ENCODE measurements around the gene LRP1. TPM values are rescaled to one million over a fixed set of nuclear protein-coding genes. Genes with fewer than 3 reads are reported as not detected.

Gene LRP1
- polyA plus RNA-seq, 3 donors: 60.9 to 106 (median 84.0) TPM

DNA sequence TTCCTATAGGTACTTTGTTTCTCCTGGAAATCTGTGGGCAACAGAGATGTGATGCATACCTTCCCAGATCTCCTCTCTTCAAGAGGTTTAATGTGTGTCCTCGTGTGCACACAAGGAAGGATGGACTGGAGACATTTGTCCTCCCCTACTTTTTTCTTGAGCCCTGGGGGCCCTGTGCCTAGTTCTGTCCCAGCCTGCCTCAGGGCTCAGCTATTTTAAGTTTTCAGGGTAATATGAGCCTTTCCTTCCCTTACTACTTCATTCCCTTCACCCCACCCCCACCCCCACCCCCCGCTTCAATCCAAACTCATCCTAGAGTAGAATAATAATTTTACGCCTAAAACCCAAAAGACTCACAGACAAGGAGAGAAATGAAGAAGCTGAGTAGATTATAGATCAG, 122.3 kb downstream of the LRP1 start:
- no peak for DNase-seq (ENCODE audit: extremely low read depth in 1 of 11, low read depth in 9 of 11, low spot score in 4 of 11)

- DNase-seq (ENCODE audit: extremely low read depth in 1 of 11, low read depth in 9 of 11, low spot score in 4 of 11): no peak
Observed at GRCh38 chr12:57250956-57251355, 122.7 kb downstream of the LRP1 start, which contains the start of gene STAC3. Gene STAC3, minus strand, starts transcription at chr12:57251187. Its CDS starts 1,551 bp downstream, at chr12:57249636.

- no peak for DNase-seq (ENCODE audit: extremely low read depth in 1 of 11, low read depth in 9 of 11, low spot score in 4 of 11)
Observed at GRCh38 chr12:57254506-57255280, 126.4 kb downstream of the LRP1 start.

DNA sequence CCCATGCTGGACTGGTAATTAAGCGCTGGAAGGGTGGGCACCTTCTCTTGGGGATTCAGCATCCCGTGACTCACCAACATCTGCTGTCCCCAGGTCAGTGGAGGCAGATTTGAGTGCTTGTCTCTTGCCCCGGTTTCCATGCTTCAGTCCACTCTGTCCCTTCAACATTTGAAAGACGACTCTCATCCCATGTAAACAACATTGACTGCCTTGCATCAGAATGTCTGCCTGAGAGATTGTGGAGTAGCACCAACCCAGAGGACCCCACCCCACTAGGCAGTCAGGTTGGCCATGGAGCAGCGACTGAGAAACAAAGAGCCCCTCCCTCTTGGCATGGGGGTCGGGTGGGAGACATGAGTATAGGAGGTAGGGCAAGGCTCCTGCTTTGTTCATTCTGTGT, 127.6 kb downstream of the LRP1 start:
- DNase-seq (ENCODE audit: extremely low read depth in 1 of 11, low read depth in 9 of 11, low spot score in 4 of 11): no peak

GRCh38 chr12:57258977-57259970, 131.0 kb downstream of the LRP1 start:
- no peak for DNase-seq (ENCODE audit: extremely low read depth in 1 of 11, low read depth in 9 of 11, low spot score in 4 of 11)

GRCh38 chr12:57260366-57260765, 132.1 kb downstream of the LRP1 start:
- DNase-seq (ENCODE audit: extremely low read depth in 1 of 11, low read depth in 9 of 11, low spot score in 4 of 11): no peak

DNA sequence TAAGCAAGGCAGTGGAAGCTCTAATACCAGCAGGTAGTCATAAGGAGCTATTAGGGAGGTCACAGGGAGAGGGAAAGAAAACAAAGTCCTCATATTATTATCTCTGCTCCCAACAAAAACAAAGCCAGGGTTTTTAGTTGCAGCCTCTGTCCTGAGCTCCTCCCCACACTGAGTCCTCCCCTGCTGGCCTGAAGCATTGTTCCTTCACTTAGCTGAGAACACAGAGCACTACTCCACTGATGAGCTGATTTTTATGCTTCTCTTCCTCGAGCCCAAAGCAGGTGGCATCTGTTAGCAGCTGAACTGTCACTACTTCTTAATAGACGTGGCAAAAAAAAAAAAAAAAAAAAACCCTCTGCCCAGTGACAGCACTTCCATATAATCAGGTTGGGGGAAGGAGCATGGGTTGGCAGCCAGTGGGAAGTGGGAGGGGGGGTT, 133.2 kb downstream of the LRP1 start:
- no peak for DNase-seq (ENCODE audit: extremely low read depth in 1 of 11, low read depth in 9 of 11, low spot score in 4 of 11)

- DNase-seq (ENCODE audit: extremely low read depth in 1 of 11, low read depth in 9 of 11, low spot score in 4 of 11): no peak
Observed at GRCh38 chr12:57262126-57262822, 134.0 kb downstream of the LRP1 start.

Other genes with a start within 250 kb of the LRP1 start
- under 1 TPM; 0.11 to 0.44 (median 0.22) TPM for gene SDR9C7, start 194.1 kb upstream of the LRP1 start, polyA plus RNA-seq (ENCODE audit: insufficient read length in 3 of 3)
- 1 to 10 TPM in 1 of 3 donors, under 1 TPM in 2; 0.65 to 1.3 (median 0.75) TPM for gene RDH16, start 170.9 kb upstream of the LRP1 start, polyA plus RNA-seq (ENCODE audit: insufficient read length in 3 of 3)
- gene ZBTB39, start 121.9 kb upstream of the LRP1 start, polyA plus RNA-seq (ENCODE audit: insufficient read length in 3 of 3): 10 to 100 TPM; 10.3 to 13.2 (median 12.9) TPM
- 1 to 10 TPM in 1 of 3 donors, under 1 TPM in 2; 0.24 to 1.1 (median 0.47) TPM for gene TAC3, start 112.0 kb upstream of the LRP1 start, polyA plus RNA-seq (ENCODE audit: insufficient read length in 3 of 3)
- gene MYO1A, start 78.4 kb upstream of the LRP1 start, polyA plus RNA-seq (ENCODE audit: insufficient read length in 3 of 3): under 1 TPM; 0.11 to 0.47 (median 0.20) TPM
- gene NEMP1, start 49.7 kb upstream of the LRP1 start, polyA plus RNA-seq (ENCODE audit: insufficient read length in 3 of 3): 10 to 100 TPM; 23.6 to 26.3 (median 25.9) TPM
- gene NAB2, start 39.4 kb upstream of the LRP1 start, polyA plus RNA-seq (ENCODE audit: insufficient read length in 3 of 3): 10 to 100 TPM; 43.3 to 53.9 (median 52.3) TPM
- gene STAT6, start 17.1 kb upstream of the LRP1 start, polyA plus RNA-seq (ENCODE audit: insufficient read length in 3 of 3): 100 to 1,000 TPM in 1 of 3 donors, 10 to 100 TPM in 2; 95.5 to 138 (median 97.6) TPM
- gene LRP1-AS, start 19.1 kb downstream of the LRP1 start, polyA plus RNA-seq (ENCODE audit: insufficient read length in 3 of 3): not detected
- 1 to 10 TPM; 3.0 to 5.6 (median 4.2) TPM for gene NXPH4, start 88.3 kb downstream of the LRP1 start, polyA plus RNA-seq (ENCODE audit: insufficient read length in 3 of 3)
- gene SHMT2, start 101.2 kb downstream of the LRP1 start, polyA plus RNA-seq (ENCODE audit: insufficient read length in 3 of 3): 10 to 100 TPM; 69.1 to 86.6 (median 77.3) TPM
- gene STAC3, start 122.7 kb downstream of the LRP1 start, polyA plus RNA-seq (ENCODE audit: insufficient read length in 3 of 3): 1 to 10 TPM; 5.2 to 8.0 (median 6.1) TPM